Uterus (tissue), 2 donors: ENCODE results near the gene ZNF780B.

ENCODE experiments used
- POLR2A ChIP-seq, 2 donors: fragments of 450-650 bp; IDR thresholded peaks; one replicate each; pipeline ENCODE4 v1.6.1; 2016; ENCODE audit warnings: antibody characterized with exemption in 2 of 2, mild to moderate bottlenecking in 1 of 2, moderate library complexity in 1 of 2
- TF ChIP-seq, protein P1 (sequence below), 4 experiments: fragments of 200-600 bp in 2 of 4; fragments of 450-650 bp in 2 of 4; sonication (generic) in 2 of 4; IDR thresholded peaks; one replicate each; pipeline ENCODE4 v1.5.1; 2016 to 2019; ENCODE audit warnings: antibody characterized with exemption in 4 of 4, mild to moderate bottlenecking in 2 of 4, moderate library complexity in 1 of 4

DNA sequence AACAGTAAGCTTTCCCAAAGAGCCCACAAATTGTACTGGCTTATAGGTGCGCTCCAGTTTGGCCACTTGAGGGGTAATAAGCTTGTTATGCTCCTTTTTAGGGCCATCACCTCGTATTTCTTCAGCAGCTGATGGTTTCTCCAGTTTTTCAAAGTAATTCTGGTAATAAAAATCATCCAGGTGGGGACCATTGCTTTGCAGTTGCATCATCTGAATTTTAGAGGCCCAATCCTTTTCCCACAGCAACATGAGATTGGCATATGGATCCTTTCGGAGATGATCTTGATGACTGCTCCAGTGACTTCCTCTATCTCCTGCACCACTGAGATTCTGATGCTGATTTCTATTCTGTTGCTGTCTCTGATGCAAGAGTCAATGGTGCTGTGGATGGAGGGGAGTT lies 32.1 kb downstream of the ZNF780B start:
- TF ChIP-seq, protein P1, sequence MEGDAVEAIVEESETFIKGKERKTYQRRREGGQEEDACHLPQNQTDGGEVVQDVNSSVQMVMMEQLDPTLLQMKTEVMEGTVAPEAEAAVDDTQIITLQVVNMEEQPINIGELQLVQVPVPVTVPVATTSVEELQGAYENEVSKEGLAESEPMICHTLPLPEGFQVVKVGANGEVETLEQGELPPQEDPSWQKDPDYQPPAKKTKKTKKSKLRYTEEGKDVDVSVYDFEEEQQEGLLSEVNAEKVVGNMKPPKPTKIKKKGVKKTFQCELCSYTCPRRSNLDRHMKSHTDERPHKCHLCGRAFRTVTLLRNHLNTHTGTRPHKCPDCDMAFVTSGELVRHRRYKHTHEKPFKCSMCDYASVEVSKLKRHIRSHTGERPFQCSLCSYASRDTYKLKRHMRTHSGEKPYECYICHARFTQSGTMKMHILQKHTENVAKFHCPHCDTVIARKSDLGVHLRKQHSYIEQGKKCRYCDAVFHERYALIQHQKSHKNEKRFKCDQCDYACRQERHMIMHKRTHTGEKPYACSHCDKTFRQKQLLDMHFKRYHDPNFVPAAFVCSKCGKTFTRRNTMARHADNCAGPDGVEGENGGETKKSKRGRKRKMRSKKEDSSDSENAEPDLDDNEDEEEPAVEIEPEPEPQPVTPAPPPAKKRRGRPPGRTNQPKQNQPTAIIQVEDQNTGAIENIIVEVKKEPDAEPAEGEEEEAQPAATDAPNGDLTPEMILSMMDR (IDR thresholded peaks at IDR 0.05): no peak
- TF ChIP-seq POLR2A (IDR thresholded peaks at IDR 0.05): no peak
